Activated CD4-positive, alpha-beta T cell treated with anti-CD3 and anti-CD28 coated beads, Interleukin-2, amount 10 ng/mL, durations not matched to agents 7 days and 5 days (primary cell): ENCODE data around the gene PLP2. TPM values are rescaled to one million over a fixed set of nuclear protein-coding genes. Genes with fewer than 3 reads are reported as not detected.
"Not testable (repeated sequence)": the region's sequence is repeated elsewhere in the genome, so short reads cannot be mapped to it uniquely, and the experiment has no call there.

ENCODE experiments used
- CTCF ChIA-PET: fragments of 350-600 bp; sonication (Branson Sonifier 250); formaldehyde crosslinking; loops from one replicate; lab custom pipeline; 2021; ENCODE audit warnings: antibody characterized with exemption; lab: Charles Lee
- POLR2A ChIA-PET: fragments of 350-600 bp; sonication (Branson Sonifier 250); formaldehyde crosslinking; loops from one replicate; lab custom pipeline; 2021; ENCODE audit warnings: antibody characterized with exemption; lab: Charles Lee
- DNase-seq: peaks from one replicate; pipeline ENCODE4 v3.0.0-alpha.2; 2020
- H3K27ac Mint-ChIP-seq: one replicate; pipeline ENCODE4 v1.8.0; 2021; ENCODE audit warnings: mild to moderate bottlenecking, moderate library complexity, mixed read lengths
- H3K27me3 Mint-ChIP-seq: one replicate; pipeline ENCODE4 v1.8.0; 2021; ENCODE audit warnings: mixed read lengths
- H3K36me3 Mint-ChIP-seq: one replicate; pipeline ENCODE4 v1.8.0; 2021; ENCODE audit warnings: low read depth, mixed read lengths
- H3K4me1 Mint-ChIP-seq: one replicate; pipeline ENCODE4 v1.8.0; 2021; ENCODE audit warnings: mixed read lengths
- H3K4me3 Mint-ChIP-seq: one replicate; pipeline ENCODE4 v1.8.0; 2021; ENCODE audit warnings: mild to moderate bottlenecking, moderate library complexity, mixed read lengths
- H3K9me3 Mint-ChIP-seq: one replicate; pipeline ENCODE4 v1.8.0; 2021; ENCODE audit warnings: mixed read lengths
- total RNA-seq, 2 experiments: library from RNA; stranded (reverse); gene quantifications; one replicate each; pipeline ENCODE4 v1.2.3, GENCODE V29; 2021

The PLP2 gene
- total RNA-seq, 2 experiments from 2014 or later: 245 to 270 TPM

- POLR2A ChIA-PET: no interaction called here
- peak overlapping the region; percentile 80 for H3K4me3 Mint-ChIP-seq
- peak; percentile 74 for DNase-seq
- peaks cover 38% of the 10 kb centered on the region for H3K4me1 Mint-ChIP-seq
- H3K27me3 Mint-ChIP-seq: no peaks in the 10 kb centered on the region
- H3K9me3 Mint-ChIP-seq: no peaks in the 10 kb centered on the region
- peak overlapping the region; percentile 99 for H3K27ac Mint-ChIP-seq
- CTCF ChIA-PET: interaction anchor here (0.6 to 1.5 kb wide), 7 partner anchors 9 to 274 kb away, joined by 3 to 4 read pairs (median 3); no protein-coding TSS in a partner anchor
- no peaks in the 10 kb centered on the region for H3K36me3 Mint-ChIP-seq
Measured at GRCh38 chrX:49165901-49166881, 5.5 kb upstream of the PLP2 start.

DNA sequence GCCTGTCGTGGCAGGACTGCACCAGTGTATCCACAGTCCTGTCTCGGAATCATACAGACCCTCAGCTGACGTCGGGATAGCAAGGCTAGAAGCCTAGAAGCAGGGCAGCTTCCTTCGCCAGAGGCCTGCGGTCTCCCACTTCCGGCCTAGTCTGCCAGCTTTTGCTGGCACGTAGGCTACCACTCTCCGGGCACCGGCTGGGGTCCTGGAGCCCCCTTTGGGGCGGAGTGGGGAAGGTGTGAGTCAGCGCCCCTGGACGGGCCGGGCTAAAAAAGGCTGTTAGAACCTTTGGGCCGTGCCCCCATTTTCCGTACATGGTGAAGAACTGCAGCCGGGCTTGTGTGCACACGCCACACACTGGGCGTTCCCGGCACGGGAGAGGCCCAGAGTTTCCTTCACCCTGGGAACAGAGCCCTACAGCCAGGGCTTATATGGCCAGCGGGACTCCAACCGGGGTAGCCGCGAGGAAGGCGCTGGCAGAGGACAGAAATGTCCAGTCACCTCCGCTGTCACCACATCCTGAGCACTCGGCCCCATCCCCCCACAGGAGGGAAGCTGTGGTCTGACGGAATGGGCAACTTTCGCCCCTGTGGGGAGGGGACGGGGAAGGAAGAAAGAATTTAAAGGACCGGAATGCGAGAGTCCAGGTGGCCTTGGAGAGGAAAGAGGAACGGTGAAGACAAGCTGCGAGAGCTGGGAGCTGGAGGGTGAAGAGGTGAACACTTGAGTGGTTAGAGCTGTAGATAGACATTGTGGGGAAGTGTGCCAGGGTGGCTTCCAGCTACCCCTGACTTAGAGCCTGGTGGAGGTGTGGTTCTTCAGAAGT, 4.6 kb upstream of the PLP2 start:
- peak overlapping the region; percentile 99 for H3K27ac Mint-ChIP-seq
- H3K36me3 Mint-ChIP-seq: no peaks in the 10 kb centered on the region
- CTCF ChIA-PET: interaction anchor here (0.6 to 1.5 kb wide), 9 partner anchors 8 to 274 kb away, joined by 3 to 5 read pairs (median 3); no protein-coding TSS in a partner anchor
- no peaks in the 10 kb centered on the region for H3K27me3 Mint-ChIP-seq
- H3K9me3 Mint-ChIP-seq: no peaks in the 10 kb centered on the region
- peak overlapping the region; percentile 80 for H3K4me3 Mint-ChIP-seq
- POLR2A ChIA-PET: no interaction called here
- DNase-seq: peak; percentile 66
- H3K4me1 Mint-ChIP-seq: peaks cover 41% of the 10 kb centered on the region

GRCh38 chrX:49167740-49168108, 4.0 kb upstream of the PLP2 start:
- CTCF ChIA-PET: interaction anchor here (0.6 to 1.4 kb wide), 3 partner anchors 12 to 45 kb away, joined by 3 to 5 read pairs (median 3); no protein-coding TSS in a partner anchor
- Mint-ChIP-seq H3K27ac (peak overlapping the region; percentile 99), H3K9me3 (no peaks in the 10 kb centered on the region), H3K36me3 (peaks cover 2% of the 10 kb centered on the region), H3K27me3 (no peaks in the 10 kb centered on the region), H3K4me1 (peaks cover 43% of the 10 kb centered on the region), H3K4me3 (peak overlapping the region; percentile 80)
- DNase-seq: no peak
- POLR2A ChIA-PET: no interaction called here

- Mint-ChIP-seq H3K27ac (peak overlapping the region; percentile 90), H3K27me3 (no peaks in the 10 kb centered on the region), H3K4me3 (peak overlapping the region; percentile 85), H3K9me3 (no peaks in the 10 kb centered on the region), H3K36me3 (peaks cover 29% of the 10 kb centered on the region), H3K4me1 (peaks cover 49% of the 10 kb centered on the region)
- CTCF ChIA-PET: no interaction called here
- POLR2A ChIA-PET: no interaction called here
- peak; percentile 76 for DNase-seq
Measured at GRCh38 chrX:49172280-49172780, 632 bp downstream of the PLP2 start.

- Mint-ChIP-seq H3K4me1 (peaks cover 46% of the 10 kb centered on the region), H3K4me3 (peak overlapping the region; percentile 85), H3K36me3 (peaks cover 33% of the 10 kb centered on the region)
- CTCF ChIA-PET, H3K27me3 Mint-ChIP-seq, H3K9me3 Mint-ChIP-seq, DNase-seq, POLR2A ChIA-PET, H3K27ac Mint-ChIP-seq: not testable (repeated sequence)
Measured at GRCh38 chrX:49173544-49173943, 1.8 kb downstream of the PLP2 start.

DNA sequence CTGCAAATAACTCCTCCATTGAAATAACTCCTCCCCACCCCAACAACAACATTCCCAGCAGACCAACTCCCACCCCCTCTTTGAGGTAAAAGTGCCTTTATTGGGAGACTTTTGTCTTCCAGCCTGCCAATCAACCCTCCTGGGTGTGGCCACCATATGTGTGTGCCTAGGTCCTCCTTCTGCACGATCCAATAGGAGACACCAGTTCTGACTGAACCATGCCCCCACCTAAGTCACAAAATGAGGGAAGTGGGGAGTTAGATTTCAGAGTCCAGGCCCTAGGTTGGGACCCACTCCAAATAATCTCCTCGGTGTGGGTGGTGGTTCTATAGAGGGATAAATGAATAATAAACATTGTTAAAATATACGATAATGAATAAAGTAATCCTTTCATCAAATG, 3.0 kb downstream of the PLP2 start:
- POLR2A ChIA-PET: no interaction called here
- no peak for DNase-seq
- Mint-ChIP-seq H3K4me1 (peaks cover 47% of the 10 kb centered on the region), H3K9me3 (no peaks in the 10 kb centered on the region), H3K27me3 (no peaks in the 10 kb centered on the region), H3K36me3 (peaks cover 41% of the 10 kb centered on the region), H3K4me3 (no peak overlapping the region), H3K27ac (no peak overlapping the region)
- CTCF ChIA-PET: interaction anchor here (0.8 to 1.0 kb wide), 2 partner anchors 8 to 18 kb away, joined by 3 read pairs; no protein-coding TSS in a partner anchor

DNA sequence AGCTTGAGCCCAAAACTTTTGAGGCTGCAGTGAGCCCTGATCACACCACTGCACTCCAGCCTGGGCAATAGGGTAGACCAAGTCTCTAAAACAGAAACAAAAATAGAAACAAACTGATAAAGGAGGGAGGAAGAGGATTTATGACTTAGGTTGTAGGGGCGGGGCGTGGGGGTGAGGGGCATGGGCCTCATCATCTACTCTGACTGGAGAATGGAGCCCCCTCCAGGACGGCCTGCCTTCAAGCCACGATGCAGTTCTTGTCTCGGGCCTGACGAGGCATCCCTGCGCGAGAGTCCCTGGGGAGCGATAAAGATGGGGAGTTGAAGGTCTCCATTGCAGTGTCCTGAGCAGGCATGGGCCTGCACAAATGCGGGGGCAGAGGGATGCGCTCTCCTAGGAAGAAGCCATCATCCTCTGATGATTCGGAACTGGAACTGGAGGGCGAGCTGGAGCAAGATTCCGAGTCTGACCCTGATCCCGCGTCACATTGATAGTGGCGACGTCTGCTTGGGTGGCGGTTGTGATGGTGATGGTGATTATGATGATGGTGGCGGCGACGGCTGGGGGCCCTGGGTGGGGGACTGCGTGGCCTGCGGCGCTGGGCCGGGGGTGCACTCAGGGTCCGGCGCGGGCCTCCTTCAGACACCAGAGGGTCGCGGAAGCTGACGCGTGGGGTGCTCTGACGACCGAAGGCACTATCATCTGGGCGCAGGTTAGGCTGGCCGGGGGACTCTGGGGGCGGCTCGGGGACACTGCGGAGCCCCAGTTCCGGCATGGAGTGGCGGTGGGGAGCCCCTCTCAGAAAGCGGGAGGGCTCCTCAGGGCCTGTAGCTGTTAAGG, 4.0 kb downstream of the PLP2 start:
- no peak for DNase-seq
- no peak overlapping the region for H3K4me3 Mint-ChIP-seq

GRCh38 chrX:49176421-49177326, 5.0 kb downstream of the PLP2 start:
- ChIA-PET CTCF (interaction anchor here (1.0 to 1.1 kb wide), 2 partner anchors 12 to 21 kb away, joined by 3 read pairs; no protein-coding TSS in a partner anchor), POLR2A (no interaction called here)
- peaks cover 46% of the 10 kb centered on the region for H3K36me3 Mint-ChIP-seq

More for the DNA sequence above, 4.0 kb downstream of the PLP2 start:
- H3K27ac Mint-ChIP-seq: no peak overlapping the region
- H3K4me1 Mint-ChIP-seq: peaks cover 52% of the 10 kb centered on the region
- H3K9me3 Mint-ChIP-seq: no peaks in the 10 kb centered on the region
- ChIA-PET POLR2A (no interaction called here), CTCF (interaction anchor here (0.6 to 1.0 kb wide), 3 partner anchors 9 to 512 kb away, joined by 3 to 4 read pairs (median 3); no protein-coding TSS in a partner anchor)
- no peaks in the 10 kb centered on the region for H3K27me3 Mint-ChIP-seq
- H3K36me3 Mint-ChIP-seq: peaks cover 46% of the 10 kb centered on the region

GRCh38 chrX:49177338-49177833, 5.7 kb downstream of the PLP2 start:
- no peak overlapping the region for H3K27ac Mint-ChIP-seq
- no peak overlapping the region for H3K4me3 Mint-ChIP-seq
- H3K36me3 Mint-ChIP-seq: peaks cover 49% of the 10 kb centered on the region
- H3K27me3 Mint-ChIP-seq: no peaks in the 10 kb centered on the region
- ChIA-PET CTCF (interaction anchor here (1.1 to 1.5 kb wide), 2 partner anchors 11 kb away, joined by 3 to 4 read pairs; no protein-coding TSS in a partner anchor), POLR2A (no interaction called here)
- H3K4me1 Mint-ChIP-seq: peaks cover 51% of the 10 kb centered on the region
- no peaks in the 10 kb centered on the region for H3K9me3 Mint-ChIP-seq
- DNase-seq: no peak

More at GRCh38 chrX:49176421-49177326, 5.0 kb downstream of the PLP2 start:
- Mint-ChIP-seq H3K27me3 (no peaks in the 10 kb centered on the region), H3K4me1 (peaks cover 51% of the 10 kb centered on the region), H3K4me3 (no peak overlapping the region), H3K27ac (no peak overlapping the region), H3K9me3 (no peaks in the 10 kb centered on the region)
- no peak for DNase-seq

DNA sequence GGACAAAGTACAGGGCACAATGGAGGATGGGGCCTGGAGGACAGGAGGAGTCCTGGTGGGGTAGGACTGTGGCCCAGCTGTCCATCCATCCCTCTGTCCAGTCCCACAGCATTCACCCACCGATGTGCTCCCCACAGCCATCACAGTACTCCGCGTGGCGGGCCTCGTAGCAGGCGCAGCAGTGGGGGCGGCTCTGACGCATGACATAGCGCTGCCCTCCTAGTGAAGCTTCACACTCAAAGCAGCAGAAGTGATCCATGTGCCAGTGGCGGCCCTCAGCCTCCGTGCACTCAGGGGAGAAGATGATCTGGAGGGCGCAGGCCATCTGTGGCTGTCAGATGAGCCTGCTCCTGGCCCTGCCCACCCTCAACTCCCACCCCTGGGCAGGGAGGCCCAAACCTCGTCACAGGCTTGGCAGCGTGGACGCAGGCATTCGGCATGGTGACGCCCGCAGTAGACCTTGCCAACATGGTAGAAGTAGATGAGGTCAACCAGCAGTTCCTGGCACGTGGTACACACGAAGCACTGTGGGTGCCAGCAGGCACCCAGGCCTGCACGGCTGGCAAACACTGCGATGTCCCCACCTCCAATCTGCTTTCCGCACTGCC, 6.3 kb downstream of the PLP2 start:
- DNase-seq: no peak
- no peaks in the 10 kb centered on the region for H3K27me3 Mint-ChIP-seq
- no peak overlapping the region for H3K4me3 Mint-ChIP-seq
- no peak overlapping the region for H3K27ac Mint-ChIP-seq
- peaks cover 46% of the 10 kb centered on the region for H3K4me1 Mint-ChIP-seq
- ChIA-PET CTCF (interaction anchor here (1.1 to 1.5 kb wide), 2 partner anchors 10 to 11 kb away, joined by 3 to 4 read pairs; no protein-coding TSS in a partner anchor), POLR2A (no interaction called here)
- H3K9me3 Mint-ChIP-seq: no peaks in the 10 kb centered on the region
- peaks cover 48% of the 10 kb centered on the region for H3K36me3 Mint-ChIP-seq
